SU-DHL-6 (cell line): ENCODE results near the gene PLD3.
"Not testable (repeated sequence)": the region's sequence is repeated elsewhere in the genome, so short reads cannot be mapped to it uniquely, and the experiment has no call there.

Experiments
- H2AFZ ChIP-seq: fragments of 200-600 bp; sonication (generic); 2 replicates; pipeline ENCODE4 v1.6.1; 2014; ENCODE audit warnings: low read depth, mild to moderate bottlenecking, moderate library complexity, mixed read lengths, antibody characterized with exemption, low read length; ENCODE audit not compliant: severe bottlenecking
- H3F3A ChIP-seq: fragments of 200-600 bp; shearing (Covaris generic); 2 replicates; pipeline ENCODE4 v1.6.0; 2016; ENCODE audit warnings: antibody characterized with exemption, mild to moderate bottlenecking; ENCODE audit not compliant: insufficient read depth
- H3K27ac ChIP-seq: fragments of 200-600 bp; sonication (generic); 2 replicates; pipeline ENCODE4 v1.5.1; 2016; ENCODE audit warnings: low read depth, mild to moderate bottlenecking, low read length, moderate library complexity, mixed read lengths
- H3K27me3 ChIP-seq: fragments of 200-600 bp; sonication (generic), shearing (Covaris generic); 2 replicates; pipeline ENCODE4 v1.6.0; 2014; ENCODE audit warnings: mild to moderate bottlenecking, low read length
- H3K36me3 ChIP-seq: fragments of 200-600 bp; sonication (generic); 2 replicates; pipeline ENCODE4 v1.6.1; 2014; ENCODE audit warnings: mild to moderate bottlenecking, low read length, mixed read lengths
- H3K4me2 ChIP-seq: fragments of 300-600, 200-600 bp; shearing (Covaris generic), sonication (generic); 2 replicates; pipeline ENCODE4 v1.6.0; 2014; ENCODE audit warnings: low read length, low read depth, mild to moderate bottlenecking; ENCODE audit not compliant: poor library complexity, severe bottlenecking
- H3K4me3 ChIP-seq: fragments of 200-600 bp; sonication (generic); 2 replicates; pipeline ENCODE4 v1.5.1; 2014; ENCODE audit warnings: antibody characterized with exemption, low read length, mild to moderate bottlenecking, mixed read lengths; ENCODE audit not compliant: insufficient read depth, poor library complexity, severe bottlenecking
- H3K79me2 ChIP-seq: fragments of 200-600 bp; sonication (generic); 2 replicates; pipeline ENCODE4 v1.6.1; 2014; ENCODE audit warnings: mild to moderate bottlenecking, low read length, moderate library complexity; ENCODE audit not compliant: insufficient read depth
- H3K9ac ChIP-seq: fragments of 200-600 bp; sonication (generic); 2 replicates; pipeline ENCODE4 v1.7.0; 2014; ENCODE audit warnings: mild to moderate bottlenecking, low read length
- H3K9me2 ChIP-seq: fragments of 200-600 bp; sonication (generic); replicated peaks from 2 replicates; pipeline ENCODE4 v1.6.1; 2014; ENCODE audit warnings: low read length; ENCODE audit not compliant: insufficient read depth
- H3K9me3 ChIP-seq: fragments of 200-600 bp; sonication (generic); 2 replicates; pipeline ENCODE4 v1.6.1; 2014; ENCODE audit warnings: low read length, mixed read lengths; ENCODE audit not compliant: insufficient read depth
- H4K20me1 ChIP-seq: fragments of 200-600 bp; sonication (generic); 2 replicates; pipeline ENCODE4 v1.6.1; 2014; ENCODE audit warnings: low read depth, mild to moderate bottlenecking, antibody characterized with exemption, low read length, moderate library complexity, mixed read lengths
- CTCF ChIP-seq: fragments of 200-600 bp; sonication (generic); IDR thresholded peaks from one replicate; pipeline ENCODE4 v1.5.1; 2017; ENCODE audit warnings: antibody characterized with exemption, mild to moderate bottlenecking, low read length, moderate library complexity; ENCODE audit not compliant: insufficient read depth, poor library complexity, severe bottlenecking
- EZH2phosphoT487 ChIP-seq: fragments of 200-600 bp; sonication (generic), shearing (Covaris generic); conservative IDR thresholded peaks from 2 replicates; pipeline ENCODE4 v1.6.1; 2018; ENCODE audit warnings: mild to moderate bottlenecking, antibody characterized with exemption, low read length, moderate library complexity, mixed read lengths

The PLD3 gene

DNA sequence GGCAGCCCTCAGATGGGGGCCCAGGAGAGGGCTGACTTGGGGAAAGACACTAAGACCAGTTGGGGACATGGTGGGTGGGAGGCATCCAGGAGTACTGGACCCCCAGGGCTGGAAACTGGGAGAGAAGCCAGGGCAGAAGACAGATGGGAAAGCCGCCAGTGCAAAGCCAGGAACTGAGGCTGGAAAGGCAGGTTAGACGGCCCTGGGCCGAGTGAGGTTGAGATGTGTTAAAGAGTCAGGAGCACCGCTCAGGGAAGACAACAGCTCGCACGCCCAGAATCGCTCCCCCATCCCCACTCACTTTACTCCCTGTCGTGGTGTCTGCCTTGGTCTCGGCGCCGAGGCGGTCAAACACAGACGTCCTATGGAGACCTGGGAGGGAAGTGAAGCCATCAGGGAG lies 24.8 kb upstream of the PLD3 start:
- no peaks in the 10 kb centered on the region for H3K79me2 ChIP-seq
- H3K36me3 ChIP-seq = no peaks in the 10 kb centered on the region
- no peak overlapping the region for H3K9ac ChIP-seq
- no peaks in the 10 kb centered on the region for H3K9me2 ChIP-seq
- H3K4me3 ChIP-seq = no peak overlapping the region
- no peak overlapping the region for H3K4me2 ChIP-seq
- TF ChIP-seq CTCF = no peak
- no peak for TF ChIP-seq EZH2phosphoT487
- H3K27me3 ChIP-seq = no peaks in the 10 kb centered on the region
- no peak overlapping the region for H3K27ac ChIP-seq
- no peaks in the 10 kb centered on the region for H3F3A ChIP-seq
- no peaks in the 10 kb centered on the region for H3K9me3 ChIP-seq
- H4K20me1 ChIP-seq = no peaks in the 10 kb centered on the region
- H2AFZ ChIP-seq = no peak overlapping the region

DNA sequence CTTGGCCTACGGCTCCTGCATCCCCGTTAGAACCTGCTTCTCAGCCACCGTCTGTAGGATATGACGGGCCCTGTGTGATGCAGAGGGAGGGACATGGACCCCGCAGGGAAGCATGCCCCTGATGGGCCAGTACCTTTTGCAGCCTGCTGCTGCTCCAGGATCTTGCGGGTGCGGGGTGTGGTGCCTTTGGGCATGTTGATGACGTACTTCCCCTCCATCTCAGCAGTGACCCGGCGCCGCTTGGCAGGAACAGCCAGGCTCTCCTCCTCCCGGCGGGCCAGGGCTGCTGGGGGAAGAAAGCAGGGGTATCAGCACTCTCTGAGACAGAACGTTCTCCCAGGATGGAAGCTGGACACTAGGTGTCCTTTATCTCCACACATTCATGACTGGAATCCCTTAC lies 22.3 kb upstream of the PLD3 start:
- Histone ChIP-seq H3K9ac (no peak overlapping the region), H3K36me3 (0 out of 2 replicates have a peak, but pooled peaks cover 2% of the 10 kb centered on the region), H3K4me2 (no peak overlapping the region), H3K79me2 (no peaks in the 10 kb centered on the region), H3K9me2 (no peaks in the 10 kb centered on the region), H3K9me3 (no peaks in the 10 kb centered on the region), H4K20me1 (no peaks in the 10 kb centered on the region), H3K27me3 (no peaks in the 10 kb centered on the region), H3K27ac (no peak overlapping the region), H2AFZ (no peak overlapping the region), H3K4me3 (no peak overlapping the region), H3F3A (no peaks in the 10 kb centered on the region)
- TF ChIP-seq CTCF = no peak
- TF ChIP-seq EZH2phosphoT487 = no peak

DNA sequence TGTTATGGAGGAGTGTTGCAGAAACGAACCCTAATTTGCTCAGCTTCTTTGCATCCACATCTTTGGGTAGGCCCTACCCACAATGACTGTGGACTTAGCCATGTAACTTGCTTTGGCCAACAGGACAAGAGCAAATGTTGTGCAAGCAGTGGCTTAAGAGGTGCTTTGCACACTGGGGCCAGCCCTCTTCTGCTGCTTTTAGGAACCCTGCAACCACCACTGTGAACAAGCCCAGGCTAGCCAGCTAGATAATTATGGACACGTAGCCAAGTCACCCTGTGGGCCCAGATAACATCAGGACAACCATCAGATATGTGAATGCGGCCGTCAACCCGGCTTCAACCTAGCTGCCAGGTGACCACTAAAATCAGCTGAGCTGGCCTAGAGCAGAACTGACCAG lies 17.4 kb upstream of the PLD3 start:
- no peak for TF ChIP-seq CTCF
- no peak for TF ChIP-seq EZH2phosphoT487

DNA sequence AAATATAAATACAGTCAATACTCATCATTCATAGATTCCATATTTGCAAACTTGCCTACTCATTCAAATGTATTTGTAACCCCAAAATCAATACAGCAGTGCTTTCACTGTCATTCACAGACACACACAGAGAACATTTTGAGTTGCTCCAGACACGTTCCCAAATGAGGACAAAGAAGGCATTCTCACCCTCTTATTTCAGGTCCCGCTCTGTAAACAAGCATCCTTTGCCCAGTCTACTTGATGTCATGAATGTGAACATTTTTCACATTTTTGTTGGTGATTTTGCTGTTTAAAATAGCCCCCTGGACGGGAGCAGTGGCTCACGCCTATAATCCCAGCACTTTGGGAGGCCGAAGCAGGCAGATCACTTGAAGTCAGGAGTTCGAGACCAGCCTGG lies 15.8 kb upstream of the PLD3 start:
- Histone ChIP-seq H3K9ac (no peak overlapping the region), H2AFZ (no peak overlapping the region), H3K27ac (no peak overlapping the region), H3K4me3 (no peak overlapping the region), H3K9me3 (no peaks in the 10 kb centered on the region), H3K36me3 (peaks cover 11% of the 10 kb centered on the region; the same call in 1 of the 2 replicates), H3F3A (no peaks in the 10 kb centered on the region), H3K27me3 (no peaks in the 10 kb centered on the region), H3K9me2 (no peaks in the 10 kb centered on the region), H3K4me2 (no peak overlapping the region), H4K20me1 (no peaks in the 10 kb centered on the region; the same call in 1 of the 2 replicates), H3K79me2 (peaks cover 8% of the 10 kb centered on the region; the same call in 1 of the 2 replicates)
- no peak for TF ChIP-seq EZH2phosphoT487
- TF ChIP-seq CTCF = no peak

More for the DNA sequence above, 17.4 kb upstream of the PLD3 start:
- H2AFZ ChIP-seq = no peak overlapping the region
- H3K27ac ChIP-seq = no peak overlapping the region
- H3K9ac ChIP-seq = no peak overlapping the region
- H4K20me1 ChIP-seq = no peaks in the 10 kb centered on the region
- H3K4me2 ChIP-seq = no peak overlapping the region
- H3K9me2 ChIP-seq = no peaks in the 10 kb centered on the region
- H3K27me3 ChIP-seq = no peaks in the 10 kb centered on the region
- no peak overlapping the region for H3K4me3 ChIP-seq
- no peaks in the 10 kb centered on the region for H3F3A ChIP-seq
- H3K9me3 ChIP-seq = no peaks in the 10 kb centered on the region
- H3K79me2 ChIP-seq = no peaks in the 10 kb centered on the region
- H3K36me3 ChIP-seq = peaks cover 11% of the 10 kb centered on the region; the same call in 1 of the 2 replicates

- H3K4me3 ChIP-seq, H3K27me3 ChIP-seq, H3K27ac ChIP-seq, H3K9ac ChIP-seq, H3K4me2 ChIP-seq, H3K79me2 ChIP-seq, H4K20me1 ChIP-seq, H2AFZ ChIP-seq, H3F3A ChIP-seq, H3K9me3 ChIP-seq, H3K9me2 ChIP-seq: not testable (repeated sequence)
- peaks cover 11% of the 10 kb centered on the region; the same call in 1 of the 2 replicates for H3K36me3 ChIP-seq
Measured at GRCh38 chr19:40333083-40333482, 15.4 kb upstream of the PLD3 start.
